ENCODE data around the gene ZMYND11. TPM values are rescaled to one million over a fixed set of nuclear protein-coding genes. Genes with fewer than 3 reads are reported as not detected.
"Not testable (repeated sequence)": the region's sequence is repeated elsewhere in the genome, so short reads cannot be mapped to it uniquely, and the experiment has no call there.

ZMYND11 gene
- total RNA-seq, 1 donor = 18.1 TPM

DNA sequence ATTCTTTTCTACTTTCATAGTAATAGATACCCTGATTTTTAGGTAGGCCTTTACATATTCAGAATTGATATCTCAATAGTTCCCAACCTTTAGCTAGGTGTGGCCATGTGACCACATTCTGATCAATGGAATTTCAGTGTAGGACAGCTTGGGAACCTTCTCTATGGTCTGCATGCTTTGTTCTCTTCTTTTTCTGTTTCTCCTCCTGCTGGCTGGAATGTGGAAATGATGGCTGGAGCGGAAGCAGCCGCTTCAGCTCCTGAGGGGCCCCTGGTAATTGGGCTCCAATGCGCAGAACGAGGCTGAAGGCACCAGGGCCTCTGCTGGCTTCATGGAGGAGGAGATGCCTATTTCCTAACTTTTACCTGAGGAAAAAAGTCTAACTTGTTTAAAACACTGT is 152.6 kb downstream of the ZMYND11 start:
- Histone ChIP-seq H3K4me1 (ENCODE audit: insufficient read depth, low read length) (no peaks in the 10 kb centered on the region), H3K27me3 (ENCODE audit: insufficient read depth, low read length) (no peaks in the 10 kb centered on the region), H3K9me3 (ENCODE audit: low read depth, low read length) (no peaks in the 10 kb centered on the region), H3K4me3 (ENCODE audit: low read length) (no peak overlapping the region)

GRCh38 chr10:288316-289200 is 153.3 kb downstream of the ZMYND11 start:
- no peaks in the 10 kb centered on the region for H3K9me3 ChIP-seq (ENCODE audit: low read depth, low read length)
- no peak overlapping the region for H3K4me3 ChIP-seq (ENCODE audit: low read length)
- H3K27me3 ChIP-seq (ENCODE audit: insufficient read depth, low read length) = no peaks in the 10 kb centered on the region
- no peaks in the 10 kb centered on the region for H3K4me1 ChIP-seq (ENCODE audit: insufficient read depth, low read length)

DNA sequence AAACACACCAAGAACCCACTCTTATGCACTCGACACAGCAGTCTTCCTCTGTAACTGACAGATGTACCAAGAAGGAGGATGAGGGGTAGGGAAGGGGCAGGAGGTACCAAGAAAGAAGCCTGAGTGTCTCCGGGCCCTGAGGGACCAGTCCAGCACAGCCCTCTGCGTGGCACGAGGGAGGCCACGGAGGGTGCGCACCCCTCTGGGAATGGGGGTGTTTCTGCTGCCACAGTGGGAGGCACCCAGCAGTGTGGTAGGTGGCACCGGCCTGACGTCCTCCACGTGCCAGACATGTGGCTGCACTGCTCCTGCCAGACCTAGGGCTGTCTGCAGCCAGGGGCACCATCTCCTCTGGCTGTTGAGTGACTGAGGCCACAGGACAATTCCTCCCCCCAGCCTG is 154.3 kb downstream of the ZMYND11 start:
- Histone ChIP-seq H3K27me3 (ENCODE audit: insufficient read depth, low read length) (no peaks in the 10 kb centered on the region), H3K9me3 (ENCODE audit: low read depth, low read length) (no peaks in the 10 kb centered on the region), H3K4me1 (ENCODE audit: insufficient read depth, low read length) (no peaks in the 10 kb centered on the region), H3K4me3 (ENCODE audit: low read length) (no peak overlapping the region)

DNA sequence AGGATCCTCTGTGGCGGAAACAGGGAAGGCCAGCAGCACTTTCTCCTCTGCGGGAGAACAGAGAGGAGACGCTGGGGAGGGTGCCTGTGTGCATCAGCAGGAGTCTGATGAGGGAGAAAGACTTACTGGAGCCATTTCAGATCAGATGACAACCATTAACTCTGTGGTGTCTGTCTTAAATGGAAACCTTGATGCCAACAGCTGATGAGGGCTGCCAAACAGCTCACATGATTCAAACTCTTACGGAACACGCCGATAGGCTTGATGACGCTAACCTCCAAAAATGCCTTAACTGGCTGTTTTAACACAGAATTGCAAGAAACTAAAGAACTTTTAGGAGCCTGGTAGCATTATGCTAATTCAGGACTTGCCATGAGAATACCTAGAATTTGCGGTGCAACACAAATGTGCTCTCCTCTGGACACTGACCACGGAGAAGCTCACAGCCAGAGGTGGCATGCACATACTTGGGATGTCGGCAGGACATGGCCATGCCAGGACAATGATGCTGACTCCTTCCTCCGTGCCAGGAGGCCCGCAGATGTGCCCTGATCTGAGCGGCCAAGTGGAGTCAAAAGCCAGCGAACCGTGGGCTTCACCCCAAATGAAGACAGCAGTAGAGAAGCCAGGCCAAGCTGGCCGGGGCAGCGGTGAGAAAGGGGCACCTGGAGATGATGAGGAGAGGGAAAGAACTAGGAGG is 154.9 kb downstream of the ZMYND11 start:
- Histone ChIP-seq H3K9me3 (ENCODE audit: low read depth, low read length) (no peaks in the 10 kb centered on the region), H3K4me3 (ENCODE audit: low read length) (no peak overlapping the region), H3K4me1 (ENCODE audit: insufficient read depth, low read length) (no peaks in the 10 kb centered on the region), H3K27me3 (ENCODE audit: insufficient read depth, low read length) (no peaks in the 10 kb centered on the region)

DNA sequence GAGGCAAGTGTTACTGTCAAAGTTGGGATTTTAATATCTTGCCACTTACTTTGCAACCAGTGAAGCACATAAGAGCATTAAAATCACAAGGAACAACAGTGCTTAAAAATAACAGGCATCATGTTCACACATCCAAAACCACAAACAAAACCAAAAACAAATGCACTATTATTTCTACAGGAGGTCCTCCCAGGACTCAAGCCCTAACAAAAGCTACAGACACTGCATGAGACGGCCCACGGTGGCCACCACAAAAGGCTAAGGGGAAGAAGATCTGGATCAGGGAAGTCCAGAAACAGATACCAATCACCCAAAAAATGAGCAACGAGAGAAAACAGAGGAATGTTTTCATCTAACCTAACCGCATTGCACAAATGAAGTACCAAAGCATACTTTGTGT is 158.4 kb downstream of the ZMYND11 start:
- no peaks in the 10 kb centered on the region for H3K27me3 ChIP-seq (ENCODE audit: insufficient read depth, low read length)
- H3K4me3 ChIP-seq (ENCODE audit: low read length) = no peak overlapping the region
- H3K9me3 ChIP-seq (ENCODE audit: low read depth, low read length) = no peaks in the 10 kb centered on the region
- H3K4me1 ChIP-seq (ENCODE audit: insufficient read depth, low read length) = no peaks in the 10 kb centered on the region

DNA sequence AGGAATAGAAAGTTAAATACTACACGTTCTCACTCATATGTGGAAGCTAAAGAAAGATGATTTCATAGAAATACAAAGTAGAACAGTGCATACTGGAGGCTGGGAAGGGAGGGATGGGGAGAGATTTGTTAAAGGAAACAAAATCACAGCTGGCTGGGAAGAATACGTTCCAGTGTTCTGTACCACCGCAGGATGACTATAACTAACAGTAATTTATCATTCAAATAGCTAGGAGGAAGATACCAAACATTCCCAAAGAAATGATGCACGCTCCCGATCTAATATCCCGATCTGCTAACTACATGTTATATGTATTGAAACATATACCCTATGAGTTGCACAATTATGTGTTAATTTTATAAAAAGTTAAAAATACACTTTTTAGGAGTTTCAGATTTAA is 162.3 kb downstream of the ZMYND11 start:
- H3K4me1 ChIP-seq (ENCODE audit: insufficient read depth, low read length) = no peaks in the 10 kb centered on the region
- no peaks in the 10 kb centered on the region for H3K27me3 ChIP-seq (ENCODE audit: insufficient read depth, low read length)

GRCh38 chr10:298033-298432 is 162.8 kb downstream of the ZMYND11 start:
- H3K9me3 ChIP-seq (ENCODE audit: low read depth, low read length) = no peaks in the 10 kb centered on the region
- H3K4me3 ChIP-seq (ENCODE audit: low read length) = no peak overlapping the region
- H3K27me3 ChIP-seq (ENCODE audit: insufficient read depth, low read length) = no peaks in the 10 kb centered on the region
- no peaks in the 10 kb centered on the region for H3K4me1 ChIP-seq (ENCODE audit: insufficient read depth, low read length)

More for the DNA sequence above, 162.3 kb downstream of the ZMYND11 start:
- Histone ChIP-seq H3K4me3 (ENCODE audit: low read length) (no peak overlapping the region), H3K9me3 (ENCODE audit: low read depth, low read length) (no peaks in the 10 kb centered on the region)

DNA sequence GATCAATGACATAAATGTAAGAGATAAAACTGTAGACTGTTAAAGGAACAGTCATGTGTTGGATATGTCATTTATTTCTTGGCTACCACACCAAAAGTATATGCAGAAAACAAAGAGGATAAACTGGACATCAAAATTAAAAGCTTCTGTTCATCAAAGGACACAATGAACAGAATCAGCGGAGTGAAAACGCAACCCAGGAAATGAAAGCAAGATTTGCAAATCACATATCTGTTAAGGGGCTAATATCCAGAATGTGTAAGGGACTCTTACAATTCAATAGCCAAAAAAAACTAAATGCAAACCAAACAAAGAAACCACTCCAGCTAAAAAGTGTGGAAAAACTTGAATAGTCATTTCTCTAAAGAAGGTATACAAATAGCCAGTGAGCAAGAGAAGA is 164.3 kb downstream of the ZMYND11 start:
- no peaks in the 10 kb centered on the region for H3K27me3 ChIP-seq (ENCODE audit: insufficient read depth, low read length)
- no peaks in the 10 kb centered on the region for H3K4me1 ChIP-seq (ENCODE audit: insufficient read depth, low read length)
- no peaks in the 10 kb centered on the region for H3K9me3 ChIP-seq (ENCODE audit: low read depth, low read length)
- no peak overlapping the region for H3K4me3 ChIP-seq (ENCODE audit: low read length)

DNA sequence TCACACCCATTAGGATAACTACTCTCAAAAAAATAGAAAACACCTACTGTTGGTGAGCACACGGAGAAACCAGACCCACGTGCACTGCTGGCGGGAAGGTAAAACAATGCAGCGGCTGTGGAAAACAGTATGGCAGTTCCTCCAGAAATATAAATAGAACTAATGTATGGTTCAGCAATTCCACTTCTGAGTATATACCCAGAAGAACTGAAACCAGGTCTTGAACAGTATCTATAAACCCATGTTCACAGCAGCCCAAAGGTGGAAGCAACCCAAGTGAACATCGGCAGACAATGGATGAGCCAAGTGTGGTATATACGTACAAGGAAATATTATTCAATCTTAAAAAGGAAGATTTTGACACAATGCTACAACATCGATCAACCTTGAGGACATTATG is 164.7 kb downstream of the ZMYND11 start:
- Histone ChIP-seq H3K9me3 (ENCODE audit: low read depth, low read length) (no peaks in the 10 kb centered on the region), H3K27me3 (ENCODE audit: insufficient read depth, low read length) (no peaks in the 10 kb centered on the region), H3K4me1 (ENCODE audit: insufficient read depth, low read length) (no peaks in the 10 kb centered on the region), H3K4me3 (ENCODE audit: low read length) (no peak overlapping the region)

DNA sequence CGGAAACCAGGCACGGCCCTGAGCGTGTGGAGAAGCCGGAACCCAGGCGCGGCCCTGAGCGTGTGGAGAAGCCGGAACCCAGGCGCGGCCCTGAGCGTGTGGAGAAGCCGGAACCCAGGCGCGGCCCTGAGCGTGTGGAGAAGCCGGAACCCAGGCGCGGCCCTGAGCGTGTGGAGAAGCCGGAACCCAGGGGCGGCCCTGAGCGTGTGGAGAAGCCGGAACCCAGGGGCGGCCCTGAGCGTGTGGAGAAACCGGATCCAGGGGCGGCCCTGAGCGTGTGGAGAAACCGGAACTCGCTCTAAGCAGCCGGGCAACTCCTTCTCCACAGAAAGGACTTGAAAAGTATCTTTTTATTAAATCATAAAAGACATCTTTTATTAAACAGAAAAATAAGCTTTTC is 165.3 kb downstream of the ZMYND11 start:
- H3K9me3 ChIP-seq (ENCODE audit: low read depth, low read length); H3K4me1 ChIP-seq (ENCODE audit: insufficient read depth, low read length); H3K27me3 ChIP-seq (ENCODE audit: insufficient read depth, low read length); H3K4me3 ChIP-seq (ENCODE audit: low read length): not testable (repeated sequence)

DNA sequence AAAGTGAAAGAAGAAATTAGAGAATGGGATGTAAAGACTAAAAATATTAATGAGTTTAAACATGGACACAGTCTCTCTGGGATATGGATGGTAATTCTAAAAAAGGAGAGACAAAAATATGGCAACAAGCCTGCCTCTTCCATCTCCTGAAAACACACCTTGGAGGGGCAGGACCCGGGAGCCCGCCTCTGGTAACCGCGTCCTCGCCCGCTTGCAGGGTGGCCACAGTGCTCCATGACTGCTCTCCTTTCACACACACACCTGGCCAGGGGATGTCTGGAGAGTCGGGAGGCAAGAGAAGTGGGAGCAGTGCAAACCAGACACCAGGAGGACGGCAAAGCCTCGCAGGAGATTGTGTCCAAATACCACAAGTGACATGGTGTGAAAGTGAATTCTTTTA is 166.3 kb downstream of the ZMYND11 start:
- Histone ChIP-seq H3K4me1 (ENCODE audit: insufficient read depth, low read length) (peaks cover 5% of the 10 kb centered on the region), H3K4me3 (ENCODE audit: low read length) (no peak overlapping the region), H3K27me3 (ENCODE audit: insufficient read depth, low read length) (no peaks in the 10 kb centered on the region), H3K9me3 (ENCODE audit: low read depth, low read length) (no peaks in the 10 kb centered on the region)

Other genes starting within 250 kb of the ZMYND11 start
- gene TUBB8, start 86.2 kb upstream of the ZMYND11 start, total RNA-seq = 0.21 TPM